ENCODE measurements around the gene PNMA8C. TPM values are rescaled to one million over a fixed set of nuclear protein-coding genes. Genes with fewer than 3 reads are reported as not detected.
A peak's percentile ranks its signal among the peaks of the same experiment; 100 is the strongest.

PNMA8C gene
- total and polyA plus RNA-seq, 12 donors = 0.47 to 4.4 (median 1.9) TPM

- Histone ChIP-seq H3K27me3 (no peaks in the 10 kb centered on the region), H3K9me3 (replicated peaks in 1 of 3) (no peaks in the 10 kb centered on the region), H3K4me3 (no peak overlapping the region), H3K36me3 (replicated peaks in 1 of 2) (peaks cover 0 to 43% of the 10 kb centered on the region in 2 donors), H3K27ac (peak overlapping the region in 1 of 5 donors; percentile 14), H3K4me1 (replicated peaks in 1 of 2) (peaks cover 0 to 7% of the 10 kb centered on the region in 2 donors)
- WGBS, 4 donors = 91 to 97% (median 92%) methylated on average over 8 to 16 of the region's 16 CpGs
- TF ChIP-seq CTCF (IDR thresholded peaks at IDR 0.05) = no peak
- TF ChIP-seq POLR2A (IDR thresholded peaks at IDR 0.05) = no peak
- DNase-seq = peak in 1 of 7 donors; percentile 21
- intact Hi-C loops (cut with DNase I) = loop anchor here in 1 of 2 donors (10.0 kb wide), 1 partner anchor 125 kb away; no protein-coding TSS in a partner anchor
Measured at GRCh38 chr19:46390121-46390858, 38.4 kb downstream of the PNMA8C start.

DNA sequence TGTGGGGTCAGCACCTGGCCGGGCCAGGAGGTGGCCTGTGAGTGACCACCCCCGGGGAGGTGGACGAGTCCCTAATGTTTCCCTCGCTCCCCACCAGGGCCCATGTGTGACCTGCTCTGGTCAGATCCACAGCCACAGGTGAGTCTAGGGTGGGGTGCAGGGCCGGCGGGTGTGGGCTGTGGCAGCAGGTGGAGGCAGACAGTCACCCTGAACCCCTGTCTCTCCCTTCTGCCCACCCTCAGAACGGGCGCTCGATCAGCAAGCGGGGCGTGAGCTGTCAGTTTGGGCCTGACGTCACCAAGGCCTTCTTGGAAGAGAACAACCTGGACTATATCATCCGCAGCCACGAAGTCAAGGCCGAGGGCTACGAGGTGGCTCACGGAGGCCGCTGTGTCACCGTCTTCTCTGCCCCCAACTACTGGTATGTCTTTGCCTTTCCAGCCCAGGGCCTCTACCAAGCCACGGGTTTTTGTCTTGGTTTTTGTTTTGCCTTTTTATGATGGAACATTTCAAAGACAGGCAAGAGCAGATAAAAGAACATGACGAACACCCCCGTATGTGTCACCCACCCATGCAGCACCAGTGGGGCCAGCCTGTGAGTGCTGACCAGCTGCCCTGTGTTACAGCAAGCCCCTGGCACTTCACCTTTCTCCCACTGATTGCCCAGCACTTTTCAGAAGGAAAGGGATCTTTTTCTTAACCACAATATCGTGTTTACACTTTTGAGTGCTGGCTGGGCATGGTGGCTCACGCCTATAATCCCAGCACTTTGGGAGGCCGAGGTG is 40.2 kb downstream of the PNMA8C start:
- TF ChIP-seq CTCF (IDR thresholded peaks at IDR 0.05) (no peak), POLR2A (IDR thresholded peaks at IDR 0.05) (no peak)
- Histone ChIP-seq H3K9me3 (replicated peaks in 1 of 3) (no peaks in the 10 kb centered on the region), H3K36me3 (replicated peaks in 1 of 2) (peaks cover 0 to 60% of the 10 kb centered on the region in 2 donors), H3K27me3 (no peaks in the 10 kb centered on the region), H3K27ac (peak overlapping the region in 2 of 5 donors; percentile 10 to 38), H3K4me1 (replicated peaks in 1 of 2) (peaks cover 0 to 12% of the 10 kb centered on the region in 2 donors), H3K4me3 (no peak overlapping the region)
- intact Hi-C loops (cut with DNase I) = loop anchor here in 1 of 2 donors (10.0 kb wide), 1 partner anchor 104 kb away; no protein-coding TSS in a partner anchor
- DNase-seq = peak in 4 of 7 donors; percentile 55 to 78 (median 68)
- WGBS, 4 donors = 59 to 73% (median 62%) methylated on average over 14 to 25 of the region's 25 CpGs

DNA sequence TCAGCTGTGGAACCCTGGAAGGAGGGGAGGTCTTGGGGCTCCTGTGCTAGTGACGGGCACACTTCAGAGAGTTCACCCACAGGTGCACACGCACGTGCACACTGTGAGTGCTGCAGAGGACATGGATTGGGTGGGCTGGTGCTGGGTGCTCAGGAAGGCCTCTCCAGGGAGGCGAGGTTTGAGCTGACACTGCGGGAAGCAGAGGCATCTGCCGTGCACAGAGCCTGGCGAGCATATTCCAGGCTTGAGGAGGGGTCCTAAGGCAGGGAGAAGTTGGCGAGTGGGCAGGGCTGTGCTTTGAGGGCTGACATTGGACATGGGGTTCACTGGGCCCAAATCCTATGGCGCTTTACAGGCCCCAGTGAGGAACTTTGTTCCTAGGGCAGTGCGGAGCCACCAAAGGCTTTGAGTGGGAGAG is 41.0 kb downstream of the PNMA8C start:
- peaks cover 0 to 68% of the 10 kb centered on the region in 2 donors for H3K36me3 ChIP-seq (replicated peaks in 1 of 2)
- DNase-seq = peak in 1 of 7 donors; percentile 13

More for the DNA sequence above, 41.0 kb downstream of the PNMA8C start:
- Histone ChIP-seq H3K27me3 (no peaks in the 10 kb centered on the region), H3K4me1 (replicated peaks in 1 of 2) (peaks cover 0 to 15% of the 10 kb centered on the region in 2 donors), H3K27ac (no peak overlapping the region), H3K4me3 (no peak overlapping the region), H3K9me3 (replicated peaks in 1 of 3) (no peaks in the 10 kb centered on the region)
- TF ChIP-seq CTCF (IDR thresholded peaks at IDR 0.05) (no peak), POLR2A (IDR thresholded peaks at IDR 0.05) (no peak)
- WGBS, 4 donors = 94 to 97% (median 95%) methylated on average over 6 to 10 of the region's 10 CpGs
- intact Hi-C loops (cut with DNase I) = loop anchor here in 1 of 2 donors (10.0 kb wide), 1 partner anchor 103 kb away; no protein-coding TSS in a partner anchor

Data from adrenal gland (tissue), 12 donors.